Pancreas (tissue), 10 donors: ENCODE results near the gene CRYBB1. TPM values are rescaled to one million over a fixed set of nuclear protein-coding genes. Genes with fewer than 3 reads are reported as not detected.

Experiments
- ATAC-seq, 4 donors: fragments of 200-7000 bp; cut with Tn5 transposase; one replicate each; pipeline versions ENCODE4 v1.8.0 to v1.9.1; 2020; ENCODE audit warnings: mild to moderate bottlenecking in 4 of 4, moderate library complexity in 4 of 4
- DNase-seq, 6 donors: peaks; one replicate each; pipeline ENCODE4 v3.0.0-alpha.2; 2020
- FAIRE-seq: peaks from 2 replicates; lab custom pipeline; 2012; peaks lifted over from hg19 to GRCh38; lab: Jason Lieb, UNC
- H3K27ac ChIP-seq, 4 donors: fragments of 200-600 bp; sonication (generic); 1 replicate in 3 of 4; 2 replicates in 1 of 4; pipeline versions ENCODE4 v1.5.0 to v1.8.0; 2020
- H3K27me3 ChIP-seq, 4 donors: fragments of 200-600 bp; one replicate each; pipeline ENCODE4 v1.8.0; 2021
- H3K36me3 ChIP-seq, 3 donors: fragments of 200-600 bp; sonication (generic) in 1 of 3; one replicate each; pipeline versions ENCODE4 v1.5.0 to v1.8.0; 2020 to 2021
- H3K4me1 ChIP-seq, 3 donors: fragments of 200-600 bp; one replicate each; pipeline ENCODE4 v1.8.0; 2021
- H3K4me3 ChIP-seq, 4 donors: fragments of 200-600 bp; sonication (generic) in 2 of 4; one replicate each; pipeline versions ENCODE4 v1.5.0 to v1.8.0; 2020 to 2021
- H3K9me3 ChIP-seq, 4 donors: fragments of 200-600 bp; one replicate each; pipeline ENCODE4 v1.8.0; 2021
- WGBS, 2 donors: extraction: QIAGEN DNeasy Blood & Tissue Kit; methylation state at CpG; one replicate each; pipeline ENCODE4 v1.1.7; 2013; 5-methylcytosine and 5-hydroxymethylcytosine counted together
- intact Hi-C, 3 donors: fragments of 100-400 bp; cut with DNase I; formaldehyde crosslinking; loops; one replicate each; pipeline versions ENCODE4 v1.11.1 to v1.14.2; 2022
- polyA plus RNA-seq, 2 donors: library from polyadenylated mRNA; stranded (reverse); fragments of 200-250 nt; gene quantifications; one replicate each; pipeline ENCODE4 v1.2.3, GENCODE V29; 2013
- total RNA-seq, 6 donors: library from RNA; stranded (reverse); fragmentation: NEBNext Ultra II Directional in 4 of 6; extraction: Animal tissue kit (Norgen Biotek cat#: 25700) in 4 of 6; gene quantifications; one replicate each; pipeline versions ENCODE4 v1.2.1 to v1.2.4, GENCODE V29; 2021 to 2023
- TF ChIP-seq, protein P1 (sequence below), 4 donors: fragments of 200-600 bp; sonication (generic) in 3 of 4; IDR thresholded peaks; one replicate each; pipeline versions ENCODE4 v1.5.0 to v1.8.0; 2021; ENCODE audit warnings: antibody characterized with exemption in 4 of 4
- donor health status: healthy with polysubstance abuse.
- donor health status: DM: no; HTN: no; CAD: no; lungs with moderate emphysema.
- donor health status: DM: no; HTN: no; CAD: no.
- donor health status: control.
- donor health status: control.
- donor health status: Bipolar disorder and iron deficiency.
- donor health status: DM: yes; HTN: yes; CAD: no.
- donor health status: DM: no; HTN: no; CAD: no.
- donor health status: DM: no; HTN: no; CAD: no.
- donor health status: DM: yes; HTN: yes; CAD: no.

The CRYBB1 gene
- total and polyA plus RNA-seq, 8 donors = 0.14 to 0.66 (median 0.34) TPM; not detected in 3

DNA sequence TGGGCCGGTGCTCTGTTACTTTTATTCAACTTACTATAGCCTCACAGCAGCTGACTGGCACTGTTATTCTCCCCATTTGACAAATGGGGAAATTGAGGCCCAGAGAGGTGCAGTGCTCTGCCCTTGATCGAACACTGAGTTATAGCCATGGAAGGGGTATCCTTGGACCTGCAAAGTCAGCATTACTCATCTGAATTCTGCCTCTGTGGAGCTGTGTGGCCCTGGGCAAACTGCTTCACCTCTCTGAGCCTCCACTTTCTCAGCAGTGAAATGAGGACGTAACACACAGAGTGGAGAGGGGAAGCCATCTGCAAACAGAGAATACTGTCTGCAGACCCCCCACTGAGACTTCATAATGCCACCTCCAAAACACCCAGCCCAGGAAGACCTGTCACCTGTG is 53.2 kb downstream of the CRYBB1 start:
- ATAC-seq = no peak

DNA sequence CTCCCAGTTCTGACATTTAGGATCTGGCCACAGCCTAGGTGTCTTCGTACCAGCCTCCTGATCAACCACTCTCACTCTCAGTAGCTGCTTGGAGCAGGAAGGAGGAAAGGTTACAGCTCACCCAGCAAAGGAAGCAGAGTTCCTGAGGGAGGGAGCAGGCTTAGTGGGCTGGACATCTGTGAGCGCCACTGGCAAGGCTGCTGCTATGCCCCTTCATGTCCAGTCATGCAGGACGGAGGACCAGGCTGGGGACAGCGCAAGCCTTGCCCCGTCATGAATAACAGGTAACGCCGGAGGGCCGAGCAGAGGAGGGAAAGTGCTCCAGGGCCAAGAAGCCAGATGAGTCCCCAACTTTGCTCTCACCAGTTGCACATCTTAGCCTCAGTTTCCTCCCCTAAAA is 53.6 kb downstream of the CRYBB1 start:
- no peaks in the 10 kb centered on the region for H3K36me3 ChIP-seq
- no peaks in the 10 kb centered on the region for H3K27me3 ChIP-seq
- FAIRE-seq (no peak), ATAC-seq (peak; percentile 25 to 40 (median 31)), DNase-seq (peak in 2 of 6 donors; percentile 50 to 79)
- H3K9me3 ChIP-seq = no peaks in the 10 kb centered on the region
- H3K4me3 ChIP-seq = peak overlapping the region; percentile 47 to 59 (median 54)
- TF ChIP-seq, protein P1, sequence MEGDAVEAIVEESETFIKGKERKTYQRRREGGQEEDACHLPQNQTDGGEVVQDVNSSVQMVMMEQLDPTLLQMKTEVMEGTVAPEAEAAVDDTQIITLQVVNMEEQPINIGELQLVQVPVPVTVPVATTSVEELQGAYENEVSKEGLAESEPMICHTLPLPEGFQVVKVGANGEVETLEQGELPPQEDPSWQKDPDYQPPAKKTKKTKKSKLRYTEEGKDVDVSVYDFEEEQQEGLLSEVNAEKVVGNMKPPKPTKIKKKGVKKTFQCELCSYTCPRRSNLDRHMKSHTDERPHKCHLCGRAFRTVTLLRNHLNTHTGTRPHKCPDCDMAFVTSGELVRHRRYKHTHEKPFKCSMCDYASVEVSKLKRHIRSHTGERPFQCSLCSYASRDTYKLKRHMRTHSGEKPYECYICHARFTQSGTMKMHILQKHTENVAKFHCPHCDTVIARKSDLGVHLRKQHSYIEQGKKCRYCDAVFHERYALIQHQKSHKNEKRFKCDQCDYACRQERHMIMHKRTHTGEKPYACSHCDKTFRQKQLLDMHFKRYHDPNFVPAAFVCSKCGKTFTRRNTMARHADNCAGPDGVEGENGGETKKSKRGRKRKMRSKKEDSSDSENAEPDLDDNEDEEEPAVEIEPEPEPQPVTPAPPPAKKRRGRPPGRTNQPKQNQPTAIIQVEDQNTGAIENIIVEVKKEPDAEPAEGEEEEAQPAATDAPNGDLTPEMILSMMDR (IDR thresholded peaks at IDR 0.05) = no peak
- intact Hi-C loops = no loop called here
- peak overlapping the region; percentile 4 to 89 (median 73) for H3K27ac ChIP-seq
- peaks cover 4 to 17% (median 5%) of the 10 kb centered on the region in 3 donors for H3K4me1 ChIP-seq
- 31 to 42% methylated on average over 8 of the region's 8 CpGs for WGBS, 2 donors

More for the DNA sequence above, 53.2 kb downstream of the CRYBB1 start:
- peaks cover 0 to 13% (median 4%) of the 10 kb centered on the region in 3 donors for H3K4me1 ChIP-seq
- DNase-seq = no peak
- H3K36me3 ChIP-seq = no peaks in the 10 kb centered on the region
- H3K27me3 ChIP-seq = no peaks in the 10 kb centered on the region
- peak overlapping the region; percentile 53 to 89 (median 73) for H3K27ac ChIP-seq
- TF ChIP-seq, protein P1 (IDR thresholded peaks at IDR 0.05) = no peak
- peak overlapping the region; percentile 47 to 59 (median 54) for H3K4me3 ChIP-seq
- WGBS, 2 donors = 45 to 48% methylated on average over 3 of the region's 3 CpGs
- H3K9me3 ChIP-seq = no peaks in the 10 kb centered on the region
- no peak for FAIRE-seq
- intact Hi-C loops = no loop called here

DNA sequence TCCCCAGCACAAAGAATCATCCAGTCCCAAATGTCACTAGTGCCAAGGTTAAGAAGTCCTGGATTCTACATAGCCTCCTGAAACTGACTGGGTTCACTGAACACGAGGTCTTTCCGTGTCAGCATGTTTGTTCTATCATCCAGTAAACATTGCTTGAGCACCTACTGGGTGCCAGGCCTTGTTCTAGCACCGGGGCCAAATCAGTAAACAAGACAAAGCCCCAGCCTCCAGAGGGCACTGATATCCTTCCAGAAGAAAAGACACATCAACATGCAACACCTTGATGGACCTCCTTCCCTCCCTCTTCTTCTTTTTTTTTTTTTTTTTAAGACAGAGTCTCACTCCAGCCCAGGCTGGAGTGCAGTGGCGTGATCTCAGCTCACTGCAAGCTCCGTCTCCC is 54.8 kb downstream of the CRYBB1 start:
- peaks cover 4 to 20% (median 14%) of the 10 kb centered on the region in 3 donors for H3K4me1 ChIP-seq
- H3K4me3 ChIP-seq = peak overlapping the region; percentile 47 to 59 (median 54)
- no peak for FAIRE-seq

DNA sequence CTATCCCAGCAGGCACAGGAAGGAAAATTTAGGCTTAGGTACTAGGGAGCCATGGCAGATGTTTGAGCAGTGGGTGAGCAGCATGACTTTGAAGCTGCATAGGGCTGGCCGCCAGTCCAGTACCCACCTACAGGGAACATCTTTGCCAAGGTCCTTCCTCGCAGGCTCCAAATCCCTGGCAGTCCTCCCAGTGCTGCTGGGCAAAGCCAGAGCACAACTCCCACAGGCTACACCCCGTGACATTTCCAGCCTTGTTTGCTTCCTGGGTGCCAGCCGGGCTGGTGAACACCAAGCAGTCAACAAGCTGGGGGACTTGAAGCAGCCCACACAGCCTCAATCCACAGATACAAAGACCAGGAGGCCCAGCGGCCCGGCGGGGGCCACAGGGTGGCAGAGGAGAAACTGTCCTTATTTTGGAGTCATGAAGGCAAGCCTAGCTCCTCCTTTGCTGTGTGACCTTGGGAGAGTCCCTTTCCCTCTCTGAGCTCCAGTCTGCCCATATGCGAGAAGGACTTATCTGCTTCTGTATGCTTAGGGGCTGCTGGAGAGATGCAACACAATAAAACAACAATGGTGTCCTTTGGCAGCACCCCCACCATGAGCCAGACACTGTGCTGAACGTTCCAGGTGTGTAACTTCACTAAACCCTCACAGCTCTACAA is 55.9 kb downstream of the CRYBB1 start:
- H3K4me1 ChIP-seq = peaks cover 8 to 24% (median 14%) of the 10 kb centered on the region in 3 donors
- intact Hi-C loops = no loop called here
- peak overlapping the region in 3 of 4 donors; percentile 37 to 89 (median 86) for H3K27ac ChIP-seq
- WGBS, 2 donors = 35 to 45% methylated on average over 9 of the region's 9 CpGs
- H3K36me3 ChIP-seq = no peaks in the 10 kb centered on the region
- ATAC-seq = peak; percentile 45 to 62 (median 53)
- H3K9me3 ChIP-seq = no peaks in the 10 kb centered on the region
- H3K27me3 ChIP-seq = no peaks in the 10 kb centered on the region
- TF ChIP-seq, protein P1 (IDR thresholded peaks at IDR 0.05) = no peak
- DNase-seq = peak; percentile 87 to 96 (median 94)
- FAIRE-seq = no peak
- peak overlapping the region in 3 of 4 donors; percentile 30 to 59 (median 47) for H3K4me3 ChIP-seq

More for the DNA sequence above, 54.8 kb downstream of the CRYBB1 start:
- no peaks in the 10 kb centered on the region for H3K27me3 ChIP-seq
- H3K36me3 ChIP-seq = no peaks in the 10 kb centered on the region
- TF ChIP-seq, protein P1 (IDR thresholded peaks at IDR 0.05) = no peak
- peak overlapping the region in 2 of 4 donors; percentile 86 to 89 for H3K27ac ChIP-seq
- H3K9me3 ChIP-seq = no peaks in the 10 kb centered on the region
- ATAC-seq (peak in 3 of 4 donors; percentile 2 to 23 (median 7)), DNase-seq (peak in 2 of 6 donors; percentile 40 to 56)
- 34% methylated on average over 5 of the region's 5 CpGs for WGBS, 2 donors
- intact Hi-C loops = no loop called here
